Glutamatergic neuron (in vitro differentiated cells): ENCODE results near the gene SNX17. TPM values are rescaled to one million over a fixed set of nuclear protein-coding genes. Genes with fewer than 3 reads are reported as not detected.
A peak's percentile ranks its signal among the peaks of the same experiment; 100 is the strongest.

ENCODE experiments used
- DNase-seq: peaks from one replicate; pipeline ENCODE4 v3.0.0; 2022
- H3K27ac Mint-ChIP-seq: one replicate; pipeline ENCODE4 v1.8.0; 2020; ENCODE audit warnings: mild to moderate bottlenecking, mixed read lengths, inconsistent platforms; ENCODE audit not compliant: unreplicated experiment
- H3K27me3 Mint-ChIP-seq: one replicate; pipeline ENCODE4 v1.8.0; 2020; ENCODE audit warnings: mild to moderate bottlenecking, moderate library complexity, mixed read lengths, inconsistent platforms; ENCODE audit not compliant: unreplicated experiment
- H3K36me3 Mint-ChIP-seq: one replicate; pipeline ENCODE4 v1.8.0; 2020; ENCODE audit warnings: mild to moderate bottlenecking, mixed read lengths, inconsistent platforms; ENCODE audit not compliant: unreplicated experiment
- H3K4me1 Mint-ChIP-seq: one replicate; pipeline ENCODE4 v1.8.0; 2020; ENCODE audit warnings: mild to moderate bottlenecking, low read depth, mixed read lengths, inconsistent platforms; ENCODE audit not compliant: unreplicated experiment
- H3K4me3 Mint-ChIP-seq: one replicate; pipeline ENCODE4 v1.8.0; 2020; ENCODE audit warnings: mild to moderate bottlenecking, mixed read lengths, inconsistent platforms; ENCODE audit not compliant: unreplicated experiment
- H3K9me3 Mint-ChIP-seq: one replicate; pipeline ENCODE4 v1.8.0; 2020; ENCODE audit warnings: mild to moderate bottlenecking, moderate library complexity, mixed read lengths, inconsistent platforms; ENCODE audit not compliant: unreplicated experiment
- total RNA-seq: library from RNA; stranded (reverse); fragmentation: NEBNext Ultra II Directional; extraction: Animal tissue kit (Norgen Biotek cat#: 25700); gene quantifications from one replicate; pipeline ENCODE4 v1.2.1, GENCODE V29; 2021; ENCODE audit not compliant: unreplicated experiment
- TF ChIP-seq, protein P1 (sequence below): fragments of 200-600 bp; sonication (generic); IDR thresholded peaks from one replicate; pipeline ENCODE4 v1.5.0; 2021; ENCODE audit not compliant: partially characterized antibody, unreplicated experiment

The SNX17 gene
- total RNA-seq, 1 donor from 2014 or later, result 72.5 TPM

DNA sequence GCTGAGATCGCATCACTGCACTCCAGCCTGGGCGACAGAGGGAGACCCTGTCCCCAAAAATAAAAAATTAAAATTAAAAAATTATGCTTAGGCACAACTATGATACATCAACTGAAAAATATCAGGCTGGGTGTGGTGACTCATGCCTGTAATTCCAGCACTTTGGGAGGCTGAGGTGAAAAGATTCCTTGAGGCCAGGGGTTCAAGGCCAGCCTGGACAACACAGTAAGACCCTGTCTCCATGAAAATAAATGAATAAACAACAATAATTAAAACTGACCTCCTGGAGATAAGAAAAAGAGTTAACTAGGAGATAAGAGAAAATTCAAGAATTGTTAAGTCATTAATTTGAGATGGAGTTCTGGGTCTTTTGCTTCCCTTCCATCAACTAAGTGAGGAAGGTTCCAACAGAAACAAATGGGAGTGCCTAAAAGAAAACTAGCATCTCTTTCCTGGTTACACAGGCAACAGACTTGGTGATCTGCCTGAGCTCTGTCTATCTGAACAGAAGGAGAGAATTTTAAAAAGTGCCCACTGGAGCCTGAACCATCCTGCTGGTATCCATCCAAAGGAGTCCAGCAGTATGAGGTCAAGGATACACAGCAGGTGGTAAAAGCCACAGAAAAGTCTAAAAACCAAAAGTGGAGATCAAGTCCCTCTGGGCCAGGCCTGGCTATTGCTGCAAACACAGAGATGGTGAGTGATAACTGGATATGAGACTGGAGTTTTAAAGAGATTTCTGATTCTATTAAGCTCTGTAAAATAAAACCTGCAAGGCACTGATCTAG is 30.1 kb downstream of the SNX17 start:
- peak overlapping the region; percentile 35 for H3K27ac Mint-ChIP-seq
- no peak for DNase-seq

DNA sequence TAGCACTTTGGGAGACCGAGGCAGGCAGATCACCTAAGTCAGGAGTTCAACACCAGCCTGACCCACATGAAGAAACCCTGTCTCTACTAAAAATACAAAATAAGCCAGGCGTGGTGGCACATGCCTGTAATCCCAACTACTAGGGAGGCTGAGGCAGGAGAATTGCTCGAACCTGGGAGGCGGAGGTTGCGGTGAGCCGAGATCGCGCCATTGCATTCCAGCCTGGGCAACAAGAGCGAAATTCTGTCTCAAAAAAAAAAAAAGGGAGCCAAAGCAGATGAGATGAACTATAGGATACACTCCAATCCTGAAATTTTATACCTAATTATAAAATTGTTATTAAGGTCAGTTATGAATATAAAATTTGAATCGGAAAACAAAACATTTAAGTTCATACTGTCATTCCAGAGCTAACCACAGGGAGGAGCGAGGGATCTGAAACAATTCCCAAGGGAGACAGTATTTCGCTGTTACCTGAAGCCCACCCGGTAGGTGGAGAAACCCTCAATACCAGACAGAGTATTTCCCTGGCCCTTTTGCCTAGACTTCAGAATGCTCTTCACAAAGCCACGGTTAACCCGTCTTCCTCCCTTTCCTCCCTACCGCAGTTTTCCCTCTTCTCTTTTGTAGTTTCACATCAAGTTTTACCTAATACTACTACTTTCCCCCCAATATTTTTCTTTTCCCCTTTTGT is 37.5 kb downstream of the SNX17 start:
- no peak for DNase-seq
- H3K27me3 Mint-ChIP-seq, result peaks cover 7% of the 10 kb centered on the region
- TF ChIP-seq, protein P1, sequence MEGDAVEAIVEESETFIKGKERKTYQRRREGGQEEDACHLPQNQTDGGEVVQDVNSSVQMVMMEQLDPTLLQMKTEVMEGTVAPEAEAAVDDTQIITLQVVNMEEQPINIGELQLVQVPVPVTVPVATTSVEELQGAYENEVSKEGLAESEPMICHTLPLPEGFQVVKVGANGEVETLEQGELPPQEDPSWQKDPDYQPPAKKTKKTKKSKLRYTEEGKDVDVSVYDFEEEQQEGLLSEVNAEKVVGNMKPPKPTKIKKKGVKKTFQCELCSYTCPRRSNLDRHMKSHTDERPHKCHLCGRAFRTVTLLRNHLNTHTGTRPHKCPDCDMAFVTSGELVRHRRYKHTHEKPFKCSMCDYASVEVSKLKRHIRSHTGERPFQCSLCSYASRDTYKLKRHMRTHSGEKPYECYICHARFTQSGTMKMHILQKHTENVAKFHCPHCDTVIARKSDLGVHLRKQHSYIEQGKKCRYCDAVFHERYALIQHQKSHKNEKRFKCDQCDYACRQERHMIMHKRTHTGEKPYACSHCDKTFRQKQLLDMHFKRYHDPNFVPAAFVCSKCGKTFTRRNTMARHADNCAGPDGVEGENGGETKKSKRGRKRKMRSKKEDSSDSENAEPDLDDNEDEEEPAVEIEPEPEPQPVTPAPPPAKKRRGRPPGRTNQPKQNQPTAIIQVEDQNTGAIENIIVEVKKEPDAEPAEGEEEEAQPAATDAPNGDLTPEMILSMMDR, result peak; percentile 83
- H3K4me3 Mint-ChIP-seq, result peak overlapping the region; percentile 94
- H3K4me1 Mint-ChIP-seq, result peaks cover 13% of the 10 kb centered on the region
- H3K36me3 Mint-ChIP-seq, result peaks cover 4% of the 10 kb centered on the region
- H3K27ac Mint-ChIP-seq, result peak overlapping the region; percentile 22
- no peaks in the 10 kb centered on the region for H3K9me3 Mint-ChIP-seq

More for the DNA sequence above, 30.1 kb downstream of the SNX17 start:
- TF ChIP-seq, protein P1, result no peak
- no peaks in the 10 kb centered on the region for H3K36me3 Mint-ChIP-seq
- no peak overlapping the region for H3K4me3 Mint-ChIP-seq
- H3K9me3 Mint-ChIP-seq, result no peaks in the 10 kb centered on the region
- H3K27me3 Mint-ChIP-seq, result no peaks in the 10 kb centered on the region
- peaks cover 3% of the 10 kb centered on the region for H3K4me1 Mint-ChIP-seq

DNA sequence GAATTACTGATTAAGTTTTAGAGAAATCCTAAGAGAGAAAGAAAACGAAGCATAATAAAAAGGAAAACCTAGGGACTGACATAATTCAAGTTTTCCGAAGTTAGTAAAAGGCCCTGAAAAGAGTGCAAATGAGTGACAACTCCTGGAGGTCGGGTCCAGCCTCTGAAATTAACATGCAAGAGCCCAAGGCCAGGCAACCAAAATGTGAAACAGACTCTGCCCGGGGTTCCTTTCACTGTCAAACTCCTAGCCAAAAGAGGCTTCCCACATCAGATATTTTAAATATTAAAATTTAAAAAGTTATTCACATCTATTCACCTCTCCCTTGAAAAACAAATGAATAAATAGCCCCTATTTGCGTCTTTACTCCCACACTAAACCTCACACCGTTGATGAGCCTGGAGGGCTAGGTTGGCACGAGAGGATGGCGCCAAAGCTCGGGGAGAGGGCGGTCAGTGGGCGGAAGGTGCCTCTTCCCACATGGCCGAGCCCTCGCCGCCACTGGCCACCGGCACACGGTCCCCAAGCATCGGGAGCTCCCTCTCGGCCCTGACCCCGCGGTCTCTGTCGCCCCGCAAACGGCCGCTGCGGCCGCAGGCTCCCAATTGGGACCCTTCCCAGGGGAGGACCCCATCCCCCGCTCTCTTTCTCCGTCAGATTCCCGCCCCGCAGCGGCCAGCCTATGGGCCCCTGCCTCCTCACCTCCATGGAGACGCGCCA is 38.3 kb downstream of the SNX17 start:
- peak; percentile 54 for DNase-seq
- Mint-ChIP-seq H3K9me3 (no peaks in the 10 kb centered on the region), H3K27me3 (peaks cover 7% of the 10 kb centered on the region), H3K4me3 (peak overlapping the region; percentile 94), H3K27ac (peak overlapping the region; percentile 22), H3K36me3 (peaks cover 4% of the 10 kb centered on the region), H3K4me1 (peaks cover 13% of the 10 kb centered on the region)
- TF ChIP-seq, protein P1, result no peak

DNA sequence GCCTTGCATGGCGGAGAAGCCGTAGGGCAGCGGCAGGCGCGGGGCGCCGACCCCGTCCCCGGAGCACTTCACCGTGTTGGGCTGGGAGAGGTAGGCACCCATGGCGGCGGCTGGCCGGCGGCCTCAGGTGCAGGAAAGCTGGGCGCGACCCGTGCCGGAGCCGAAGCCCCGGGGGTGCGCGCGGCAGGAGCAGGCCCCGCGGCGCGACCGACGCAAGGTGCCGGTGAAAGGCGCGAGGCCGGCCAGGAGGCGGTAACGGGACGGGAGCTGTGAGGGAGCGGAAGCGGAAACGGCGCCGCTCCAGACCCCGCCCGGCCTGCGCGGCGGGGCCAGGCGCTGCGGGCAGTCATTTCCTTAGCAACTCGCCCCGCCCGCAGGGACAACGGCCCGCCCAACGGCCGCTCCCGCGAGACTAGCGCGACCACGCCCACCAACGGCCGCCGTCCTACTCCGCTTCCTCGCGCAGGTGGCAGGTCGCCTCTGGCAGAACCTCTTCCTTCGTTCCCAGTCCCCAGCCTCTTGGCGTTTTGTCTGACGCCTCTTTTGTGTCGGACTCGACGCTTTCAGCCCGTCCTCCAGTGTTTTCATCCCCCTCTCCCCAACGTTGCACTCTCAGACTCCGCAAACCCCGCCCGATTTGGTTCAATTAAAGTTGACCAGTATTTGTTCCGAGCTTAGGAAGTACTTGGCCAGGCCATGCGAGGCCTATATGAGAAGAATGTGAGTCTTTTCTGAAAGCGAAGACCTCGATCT is 39.1 kb downstream of the SNX17 start, which contains the start of gene PPM1G:
TSS of gene PPM1G (minus strand) at position 271 of the 753 bp plus-strand sequence. CDS start at position 102, 169 bp downstream.
- Mint-ChIP-seq H3K27ac (peak within 1 kb of the TSS; percentile 88), H3K4me1 (peaks cover 13% of the 10 kb centered on the region), H3K36me3 (peaks cover 4% of the 10 kb centered on the region), H3K27me3 (peaks cover 7% of the 10 kb centered on the region), H3K4me3 (peak within 1 kb of the TSS; percentile 94), H3K9me3 (no peaks in the 10 kb centered on the region)
- DNase-seq, result peak; percentile 98
- TF ChIP-seq, protein P1, result no peak
